ENCODE measurements around the gene MED13L. TPM values are rescaled to one million over a fixed set of nuclear protein-coding genes. Genes with fewer than 3 reads are reported as not detected.

Gene MED13L
- total RNA-seq, 4 donors from 2014 or later, result 173 to 222 (median 192) TPM

- ATAC-seq, result no peak
- no peaks in the 10 kb centered on the region for H3K27me3 ChIP-seq
- H3K4me1 ChIP-seq, result peaks cover 0 to 17% (median 0%) of the 10 kb centered on the region in 3 donors
- TF ChIP-seq CTCF (IDR thresholded peaks at IDR 0.05) (no peak), POLR2AphosphoS5 (IDR thresholded peaks at IDR 0.05) (no peak), POLR2A (IDR thresholded peaks at IDR 0.05) (no peak), EP300 (IDR thresholded peaks at IDR 0.05) (no peak)
- H3K36me3 ChIP-seq, result peaks cover 0 to 13% of the 10 kb centered on the region in 2 donors
- H3K4me3 ChIP-seq, result no peak overlapping the region
- WGBS, 2 donors (ENCODE audit: low coverage in 1 of 2), result 89 to 92% methylated on average over 2 to 3 of the region's 3 CpGs
- H3K27ac ChIP-seq, result no peak overlapping the region
- H3K9me3 ChIP-seq, result no peaks in the 10 kb centered on the region
Observed at GRCh38 chr12:116092162-116092561, 185.3 kb downstream of the MED13L start.

GRCh38 chr12:116091579-116091978, 185.9 kb downstream of the MED13L start:
- no peak overlapping the region for H3K4me3 ChIP-seq
- H3K27me3 ChIP-seq, result no peaks in the 10 kb centered on the region
- no peak for ATAC-seq
- no peak overlapping the region for H3K27ac ChIP-seq
- no peaks in the 10 kb centered on the region for H3K9me3 ChIP-seq
- peaks cover 0 to 17% (median 0%) of the 10 kb centered on the region in 3 donors for H3K4me1 ChIP-seq
- no peak for TF ChIP-seq POLR2A (IDR thresholded peaks at IDR 0.05)
- H3K36me3 ChIP-seq, result peaks cover 0 to 13% of the 10 kb centered on the region in 2 donors

GRCh38 chr12:116090516-116090915, 187.0 kb downstream of the MED13L start:
- Histone ChIP-seq H3K4me3 (no peak overlapping the region), H3K36me3 (peaks cover 0 to 8% of the 10 kb centered on the region in 2 donors), H3K4me1 (peaks cover 0 to 17% (median 0%) of the 10 kb centered on the region in 3 donors), H3K27ac (no peak overlapping the region), H3K27me3 (no peaks in the 10 kb centered on the region), H3K9me3 (no peaks in the 10 kb centered on the region)
- 84 to 86% methylated on average over 3 to 4 of the region's 4 CpGs for WGBS, 2 donors (ENCODE audit: low coverage in 1 of 2)
- no peak for ATAC-seq
- TF ChIP-seq POLR2AphosphoS5 (IDR thresholded peaks at IDR 0.05) (no peak), POLR2A (IDR thresholded peaks at IDR 0.05) (no peak), EP300 (IDR thresholded peaks at IDR 0.05) (no peak), CTCF (IDR thresholded peaks at IDR 0.05) (no peak)

- no peaks in the 10 kb centered on the region for H3K36me3 ChIP-seq
- TF ChIP-seq CTCF (IDR thresholded peaks at IDR 0.05) (no peak), EP300 (IDR thresholded peaks at IDR 0.05) (no peak), POLR2AphosphoS5 (IDR thresholded peaks at IDR 0.05) (no peak)
- H3K27ac ChIP-seq, result no peak overlapping the region
- 91 to 94% methylated on average over 3 of the region's 3 CpGs for WGBS, 2 donors (ENCODE audit: low coverage in 1 of 2)
- no peaks in the 10 kb centered on the region for H3K27me3 ChIP-seq
- H3K4me1 ChIP-seq, result peaks cover 0 to 17% (median 0%) of the 10 kb centered on the region in 3 donors
- ATAC-seq, result no peak
- H3K4me3 ChIP-seq, result no peak overlapping the region
- no peaks in the 10 kb centered on the region for H3K9me3 ChIP-seq
Observed at GRCh38 chr12:116089080-116089479, 188.4 kb downstream of the MED13L start.

- no peaks in the 10 kb centered on the region for H3K36me3 ChIP-seq
- H3K4me1 ChIP-seq, result peaks cover 0 to 17% (median 0%) of the 10 kb centered on the region in 3 donors
- H3K9me3 ChIP-seq, result no peaks in the 10 kb centered on the region
- ATAC-seq, result no peak
- H3K27me3 ChIP-seq, result no peaks in the 10 kb centered on the region
- TF ChIP-seq CTCF (IDR thresholded peaks at IDR 0.05) (no peak), POLR2AphosphoS5 (IDR thresholded peaks at IDR 0.05) (no peak), POLR2A (IDR thresholded peaks at IDR 0.05) (no peak), EP300 (IDR thresholded peaks at IDR 0.05) (no peak)
- no peak overlapping the region for H3K27ac ChIP-seq
- WGBS, 2 donors (ENCODE audit: low coverage in 1 of 2), result 50 to 71% methylated on average over 1 of the region's 1 CpG
- no peak overlapping the region for H3K4me3 ChIP-seq
Observed at GRCh38 chr12:116087962-116088361, 189.5 kb downstream of the MED13L start.
